ENCODE measurements around the gene ADAMTS14.

DNA sequence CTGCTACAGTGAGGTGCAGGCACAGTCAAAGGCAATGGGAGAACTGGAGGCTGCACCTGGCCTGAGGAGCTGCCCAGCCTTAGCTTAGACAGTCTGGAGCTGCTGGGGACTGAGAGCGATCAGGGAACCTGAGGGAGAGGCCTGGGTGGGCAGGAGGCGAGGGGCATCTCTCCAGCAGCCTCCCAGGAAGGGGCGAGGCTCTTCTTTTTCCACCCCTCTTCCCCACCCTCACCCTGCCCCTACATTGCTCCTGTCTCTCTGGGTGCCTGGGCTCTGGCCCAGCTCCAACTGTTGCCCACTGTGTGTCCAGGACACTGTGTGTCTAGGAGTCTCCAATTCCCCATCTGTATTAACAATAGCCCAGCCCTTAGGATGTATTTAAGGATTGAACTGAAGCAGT is 76.0 kb downstream of the ADAMTS14 start:
- TF ChIP-seq, protein P1, sequence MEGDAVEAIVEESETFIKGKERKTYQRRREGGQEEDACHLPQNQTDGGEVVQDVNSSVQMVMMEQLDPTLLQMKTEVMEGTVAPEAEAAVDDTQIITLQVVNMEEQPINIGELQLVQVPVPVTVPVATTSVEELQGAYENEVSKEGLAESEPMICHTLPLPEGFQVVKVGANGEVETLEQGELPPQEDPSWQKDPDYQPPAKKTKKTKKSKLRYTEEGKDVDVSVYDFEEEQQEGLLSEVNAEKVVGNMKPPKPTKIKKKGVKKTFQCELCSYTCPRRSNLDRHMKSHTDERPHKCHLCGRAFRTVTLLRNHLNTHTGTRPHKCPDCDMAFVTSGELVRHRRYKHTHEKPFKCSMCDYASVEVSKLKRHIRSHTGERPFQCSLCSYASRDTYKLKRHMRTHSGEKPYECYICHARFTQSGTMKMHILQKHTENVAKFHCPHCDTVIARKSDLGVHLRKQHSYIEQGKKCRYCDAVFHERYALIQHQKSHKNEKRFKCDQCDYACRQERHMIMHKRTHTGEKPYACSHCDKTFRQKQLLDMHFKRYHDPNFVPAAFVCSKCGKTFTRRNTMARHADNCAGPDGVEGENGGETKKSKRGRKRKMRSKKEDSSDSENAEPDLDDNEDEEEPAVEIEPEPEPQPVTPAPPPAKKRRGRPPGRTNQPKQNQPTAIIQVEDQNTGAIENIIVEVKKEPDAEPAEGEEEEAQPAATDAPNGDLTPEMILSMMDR (IDR thresholded peaks at IDR 0.05): no peak
- TF ChIP-seq POLR2A (IDR thresholded peaks at IDR 0.05): no peak

Data from body of pancreas (tissue), 4 donors.